Measurements from ENCODE around the gene MAP1LC3B.
"Not testable (repeated sequence)": the region's sequence is repeated elsewhere in the genome, so short reads cannot be mapped to it uniquely, and the experiment has no call there.

Gene MAP1LC3B

DNA sequence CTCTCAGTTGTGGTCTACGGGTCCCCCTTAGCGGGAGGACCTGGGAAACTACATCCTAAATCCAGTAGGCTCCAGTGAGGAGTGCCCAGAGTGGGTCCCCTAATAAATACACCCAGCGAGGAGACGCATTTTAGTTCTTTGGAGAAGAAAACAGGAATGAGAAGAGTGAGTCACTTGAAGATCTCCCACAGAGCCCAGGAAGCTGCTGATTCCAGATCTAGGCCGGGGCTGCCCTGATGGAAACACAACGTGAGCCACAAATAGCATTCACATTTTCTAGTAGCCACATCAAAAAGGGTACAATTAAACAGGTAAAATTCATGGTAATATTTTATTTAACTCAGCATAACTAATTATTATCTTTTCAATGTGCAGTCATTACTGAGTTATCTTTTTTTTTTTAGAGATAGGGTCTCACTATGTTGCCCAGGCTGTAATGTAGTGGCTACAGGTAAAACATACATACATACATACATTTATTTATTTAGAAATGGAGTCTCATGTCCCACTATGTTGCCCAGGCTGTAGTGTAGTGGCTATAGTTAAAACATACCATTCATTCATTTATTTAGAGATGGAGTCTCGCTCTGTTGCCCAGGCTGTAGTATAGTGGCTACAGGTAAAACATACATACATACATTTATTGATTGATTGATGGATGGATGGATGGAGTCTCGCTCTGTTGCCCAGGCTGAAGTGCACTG is 30.1 kb upstream of the MAP1LC3B start:
- DNase-seq: no peak

- DNase-seq: not testable (repeated sequence)
Measured at GRCh38 chr16:87362828-87363559, 29.1 kb upstream of the MAP1LC3B start.

DNA sequence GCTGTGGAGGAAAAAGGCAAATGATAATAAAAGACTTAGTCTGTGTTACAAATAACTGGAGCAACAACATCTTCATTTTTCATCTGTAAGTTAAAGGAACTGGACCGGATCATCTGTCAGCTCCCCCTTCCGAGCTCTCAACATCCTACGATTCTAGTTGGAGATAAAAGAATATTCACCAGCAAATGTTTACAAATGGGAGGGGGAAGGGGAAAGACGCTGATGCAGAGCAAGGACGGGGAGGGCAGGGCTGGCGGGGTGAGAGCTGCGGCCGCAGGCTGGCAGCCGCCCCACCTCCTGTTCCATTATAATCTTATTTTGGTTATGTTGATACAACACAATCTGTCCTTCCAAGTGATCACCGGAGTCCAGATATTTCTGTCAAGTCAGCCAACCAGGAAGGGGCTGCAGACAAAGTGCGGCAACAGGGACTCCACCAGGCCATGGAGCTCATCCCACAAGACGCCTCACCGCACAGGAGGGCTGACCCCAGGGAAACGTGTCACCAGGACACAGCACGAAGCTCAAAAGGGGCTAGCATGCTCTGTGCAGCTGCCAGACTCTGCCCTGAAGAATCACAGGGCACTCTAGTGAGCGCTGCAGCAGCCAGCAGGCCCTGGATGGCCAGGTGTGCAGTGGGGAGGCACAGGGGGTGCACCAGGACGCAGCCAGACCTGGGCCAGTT is 28.2 kb upstream of the MAP1LC3B start:
- DNase-seq: peak; percentile 51 to 85

DNA sequence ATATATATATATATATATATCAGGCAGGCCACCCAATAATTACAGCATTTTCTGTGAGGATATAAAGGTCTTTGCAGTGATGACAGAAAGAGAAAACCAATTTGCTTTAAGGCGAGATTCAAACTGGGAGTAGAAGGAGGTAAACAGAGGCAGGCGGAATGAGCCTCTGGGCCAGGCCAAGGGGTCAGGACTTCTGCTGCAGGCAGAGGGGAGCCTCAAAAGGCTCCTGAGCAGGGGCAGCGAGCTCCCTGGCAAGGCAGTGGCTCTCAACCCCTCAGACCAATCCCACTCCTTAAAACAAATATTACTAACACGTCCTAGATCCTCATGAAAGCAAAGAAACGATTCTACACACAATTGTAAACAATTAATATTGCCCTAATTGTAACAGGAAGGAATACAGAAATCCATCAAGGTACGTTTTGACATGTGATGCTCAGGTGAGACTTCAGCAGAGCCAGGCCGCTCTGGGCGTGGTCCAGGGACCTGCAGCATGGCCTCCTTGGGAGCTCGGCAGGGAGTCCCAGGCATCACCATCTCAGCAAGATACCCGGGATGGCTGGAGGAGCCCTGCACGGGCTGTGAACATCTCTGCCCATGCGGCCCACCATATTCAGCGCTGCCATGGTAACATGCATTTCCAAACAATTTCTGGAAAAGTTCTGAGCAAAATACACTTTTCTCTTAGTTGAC is 27.0 kb upstream of the MAP1LC3B start:
- no peak for DNase-seq

- DNase-seq: no peak
Measured at GRCh38 chr16:87366288-87366687, 25.8 kb upstream of the MAP1LC3B start.

GRCh38 chr16:87366930-87367329 is 25.2 kb upstream of the MAP1LC3B start:
- DNase-seq: no peak

- peak; percentile 76 to 87 for DNase-seq
Measured at GRCh38 chr16:87367529-87367928, 24.6 kb upstream of the MAP1LC3B start.

DNA sequence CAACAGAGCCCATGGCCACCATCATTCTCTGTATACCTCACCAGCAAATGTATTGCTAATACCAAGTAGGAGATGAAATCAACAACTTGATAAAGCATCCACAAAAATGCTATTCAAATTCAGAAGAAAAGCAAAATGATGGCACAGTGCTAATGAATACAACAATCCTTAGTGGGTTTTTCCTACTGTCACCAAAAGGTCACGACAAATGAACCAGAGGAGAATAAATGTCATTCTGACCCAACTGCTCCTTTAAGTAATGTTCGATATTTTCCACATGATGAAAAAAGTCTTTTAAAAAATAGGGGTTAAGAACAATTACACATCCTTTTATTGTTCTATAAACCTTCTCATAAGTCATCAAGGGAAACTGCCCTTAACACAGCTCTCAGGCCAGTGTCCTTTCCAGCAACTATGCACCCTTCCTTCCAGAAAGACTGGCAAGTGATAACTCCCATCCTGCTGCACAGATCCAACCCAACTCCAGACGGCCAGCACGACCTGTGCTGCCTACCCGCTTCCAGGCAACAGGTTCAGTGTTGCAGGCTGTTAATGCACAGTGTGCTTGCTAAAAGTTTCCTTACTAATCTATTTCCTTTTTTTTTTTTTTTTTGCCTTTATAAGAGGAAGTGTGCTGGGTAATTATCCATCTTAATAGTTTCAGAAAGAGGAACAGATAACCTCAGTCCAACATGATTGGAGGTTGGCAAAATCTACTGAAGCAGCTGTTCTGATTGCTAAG is 23.9 kb upstream of the MAP1LC3B start:
- no peak for DNase-seq

GRCh38 chr16:87369117-87369765 is 22.9 kb upstream of the MAP1LC3B start:
- no peak for DNase-seq

DNA sequence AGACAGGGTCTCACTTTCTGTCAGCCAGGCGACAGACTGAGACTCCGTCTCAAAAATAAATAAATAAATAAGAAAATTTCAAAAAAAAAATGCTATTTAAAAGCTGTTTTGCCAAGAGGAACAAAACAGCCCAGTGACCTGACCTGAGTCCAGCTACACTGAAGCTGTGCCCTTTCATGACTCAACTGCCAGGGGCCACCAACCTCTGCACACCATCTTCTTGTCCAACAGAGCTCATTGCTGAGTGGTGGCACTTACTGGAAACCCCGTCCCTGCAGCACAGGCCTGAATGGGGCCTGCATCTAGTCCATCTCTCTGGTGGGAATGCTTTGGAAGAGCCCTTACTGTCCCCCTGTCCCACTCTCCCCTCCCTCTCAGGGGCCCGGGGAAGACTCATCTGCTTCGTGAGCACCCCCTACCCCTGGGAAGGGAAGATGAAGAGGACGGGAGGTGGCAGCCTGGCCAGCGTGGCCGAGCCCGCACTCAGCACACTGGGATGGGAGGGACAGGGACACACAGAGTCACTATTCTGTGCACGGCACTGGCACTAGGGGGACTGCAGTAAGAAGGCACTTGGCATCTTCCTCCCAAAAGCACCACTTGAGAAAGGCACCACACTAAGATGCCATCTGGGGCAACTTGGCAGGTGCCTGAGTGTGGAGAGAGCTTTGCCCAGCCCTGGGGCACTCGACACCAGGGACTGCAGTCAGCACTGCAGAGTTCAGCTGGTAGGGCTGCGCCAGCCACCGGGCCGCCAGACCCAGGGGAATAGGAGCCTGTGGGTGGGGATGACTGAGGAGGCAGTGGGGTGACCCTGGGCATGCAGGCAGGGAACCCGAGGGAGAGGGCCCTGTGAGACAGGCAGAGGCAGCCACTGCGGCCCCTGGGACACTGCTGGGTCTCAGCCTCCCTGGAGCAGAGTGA is 22.1 kb upstream of the MAP1LC3B start:
- DNase-seq: peak; percentile 94 to 95

DNA sequence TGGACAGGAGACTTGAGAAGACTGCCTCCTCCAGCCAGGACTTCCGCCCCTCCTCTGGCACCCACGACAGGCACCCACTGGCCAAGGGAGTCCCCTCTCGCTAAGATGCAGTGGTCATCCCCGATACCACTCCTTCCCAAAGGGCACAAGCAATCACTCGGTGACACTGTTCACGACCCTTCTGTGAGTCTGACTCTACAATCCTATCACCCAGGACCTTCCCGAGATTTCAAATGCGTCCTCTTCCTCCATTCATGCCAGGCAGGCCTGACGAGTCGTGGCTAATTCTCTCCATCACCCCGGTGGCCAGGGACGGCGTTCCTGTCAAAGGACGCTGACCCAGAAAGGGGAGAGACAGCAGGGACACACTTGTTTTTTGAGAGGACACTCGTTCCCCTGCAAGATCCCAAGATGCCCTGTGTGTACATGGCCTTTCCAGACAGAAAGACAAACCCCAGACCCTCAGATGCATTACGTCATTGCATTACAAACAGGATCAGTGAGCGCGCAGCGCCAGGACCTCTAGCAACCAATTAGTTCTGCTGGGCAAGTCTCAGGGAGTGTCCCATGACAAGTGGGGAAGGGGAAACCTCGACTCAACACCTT is 20.8 kb upstream of the MAP1LC3B start:
- DNase-seq: peak in 1 of 2 experiments; percentile 16

DNA sequence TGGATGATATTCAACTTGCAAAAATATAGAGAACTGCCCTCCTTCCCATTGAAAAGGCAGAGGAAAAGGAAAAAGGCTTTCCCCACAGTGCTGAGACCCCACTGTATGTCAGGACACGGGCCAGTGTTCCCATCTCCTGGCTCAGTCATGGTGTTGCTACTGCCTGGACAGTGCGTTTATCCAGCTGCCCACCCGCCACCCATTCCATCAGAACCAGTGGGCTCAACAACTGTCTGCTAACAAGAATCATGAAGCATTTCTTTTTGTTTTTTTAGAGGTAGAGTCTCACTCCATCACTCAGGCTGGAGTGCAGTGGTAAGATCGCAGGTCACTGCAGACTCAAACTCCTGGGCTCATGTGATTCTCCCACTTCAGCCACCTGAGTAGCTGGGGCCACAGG is 19.8 kb upstream of the MAP1LC3B start:
- no peak for DNase-seq

- DNase-seq: no peak
Measured at GRCh38 chr16:87374313-87374712, 17.8 kb upstream of the MAP1LC3B start.

- DNase-seq: no peak
Measured at GRCh38 chr16:87375426-87376135, 16.6 kb upstream of the MAP1LC3B start.

DNA sequence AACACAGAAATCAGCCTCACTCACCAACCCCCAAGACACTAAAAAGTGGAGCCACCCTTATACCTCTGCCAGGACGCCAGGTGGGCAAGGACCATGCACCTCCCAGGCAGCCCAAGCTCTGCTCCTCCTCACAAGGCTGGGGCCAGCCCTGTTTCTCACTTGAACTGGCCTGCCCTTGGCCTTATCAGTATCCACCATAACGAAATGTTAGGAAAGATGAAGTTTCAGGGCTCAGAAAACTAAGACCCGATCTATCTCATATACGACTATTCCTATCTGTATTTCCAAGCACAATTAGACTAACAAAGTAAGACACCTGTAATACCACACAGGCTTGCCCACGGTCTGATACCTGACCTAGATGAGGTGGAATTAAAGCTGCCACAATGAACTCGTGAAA is 15.5 kb upstream of the MAP1LC3B start:
- DNase-seq: no peak

- DNase-seq: not testable (repeated sequence)
Measured at GRCh38 chr16:87379312-87379752, 12.8 kb upstream of the MAP1LC3B start.

DNA sequence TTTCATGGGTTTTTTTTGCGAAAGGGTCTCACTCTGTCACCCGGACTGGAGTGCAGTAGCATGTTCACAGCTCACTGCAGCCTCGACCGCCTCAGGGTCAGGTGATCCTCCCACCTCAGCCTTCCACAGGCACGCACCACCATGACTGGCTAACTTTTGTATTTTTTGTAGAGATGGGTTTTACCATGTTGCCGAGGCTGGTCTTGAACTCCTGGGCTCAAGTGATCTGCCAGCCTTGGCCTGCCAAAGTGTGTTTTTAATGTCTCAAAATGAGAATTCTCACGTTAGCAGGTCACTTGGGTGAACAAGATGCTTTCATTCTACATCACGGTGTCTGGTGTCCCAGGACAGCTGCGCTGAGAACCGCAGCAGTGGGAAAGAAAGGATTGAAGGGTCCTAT is 11.7 kb upstream of the MAP1LC3B start:
- no peak for DNase-seq

DNA sequence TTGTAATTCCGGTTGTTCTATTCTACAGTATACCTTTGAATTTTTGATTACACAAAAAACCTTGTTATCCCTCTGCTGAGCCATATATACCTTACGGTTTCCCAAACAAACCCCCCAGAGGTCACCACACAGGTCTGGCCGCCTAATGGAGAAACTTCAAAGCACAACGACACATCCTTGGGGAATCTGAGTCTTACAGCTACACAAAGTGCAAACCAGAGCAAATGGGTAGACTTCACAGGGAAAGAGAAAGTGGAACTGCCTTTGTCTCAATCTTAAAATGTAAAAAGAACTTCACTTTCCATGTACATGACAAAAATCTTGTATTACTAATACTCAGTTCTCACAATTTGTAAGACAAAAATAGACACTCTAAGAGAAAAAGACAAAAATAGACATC is 11.3 kb upstream of the MAP1LC3B start:
- no peak for DNase-seq

DNA sequence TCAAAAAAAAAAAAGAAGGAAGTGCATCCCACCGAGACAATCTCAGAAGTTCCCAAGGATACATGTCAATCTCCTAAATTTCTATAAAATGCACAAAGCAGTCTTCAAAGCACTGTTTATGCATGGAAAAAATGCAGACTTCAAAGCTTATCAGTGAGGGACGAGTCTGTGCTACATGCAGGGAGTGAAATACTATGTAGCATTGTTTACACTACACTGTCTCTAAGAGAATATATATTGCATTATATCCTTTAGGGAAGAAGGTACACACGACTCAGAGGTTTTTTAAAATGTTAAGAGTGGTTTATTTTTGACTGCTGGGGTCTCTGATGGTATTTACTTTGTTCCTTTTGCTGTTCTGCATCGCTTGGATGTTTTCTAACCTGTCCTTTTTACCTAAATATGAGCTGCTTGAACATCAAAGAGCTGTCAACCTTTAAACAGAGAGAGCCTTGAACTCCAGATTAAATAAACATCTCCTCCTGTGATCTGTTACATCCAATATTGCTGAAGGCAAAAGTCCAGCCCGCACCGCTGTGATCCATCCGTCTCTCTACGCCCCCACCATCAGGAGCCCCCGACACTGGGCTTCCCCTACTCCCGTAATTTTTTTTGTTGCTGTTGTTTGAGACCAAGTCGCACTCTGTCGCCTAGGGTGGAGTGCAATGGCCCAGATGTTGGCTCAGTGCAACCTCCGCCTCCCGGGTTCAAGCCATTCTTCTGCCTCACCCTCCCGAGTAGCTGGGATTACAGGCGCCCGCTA is 9.9 kb upstream of the MAP1LC3B start:
- peak in 1 of 2 experiments; percentile 42 for DNase-seq
